Cardiac muscle cell (in vitro differentiated cells and primary cell): ENCODE results near the gene GTSE1. TPM values are rescaled to one million over a fixed set of nuclear protein-coding genes. Genes with fewer than 3 reads are reported as not detected.
A peak's percentile ranks its signal among the peaks of the same experiment; 100 is the strongest.

ENCODE experiments used
- DNase-seq, 2 donors: peaks; one replicate each; pipeline versions ENCODE4 v3.0.0 to v3.0.0-alpha.2; 2010 to 2017; ENCODE audit warnings: low read depth in 1 of 2, low spot score in 1 of 2
- H3K27ac ChIP-seq: fragments of 200-600 bp; sonication (generic); 2 replicates; pipeline ENCODE4 v1.5.1; 2016
- H3K27me3 ChIP-seq: fragments of 200-600 bp; sonication (generic); 2 replicates; pipeline ENCODE4 v1.6.0; 2016; ENCODE audit warnings: control low read depth
- H3K36me3 ChIP-seq: fragments of 200-600 bp; sonication (generic); 2 replicates; pipeline ENCODE4 v1.5.1; 2016; ENCODE audit warnings: control low read depth
- H3K4me1 ChIP-seq: fragments of 200-600 bp; sonication (generic); 2 replicates; pipeline ENCODE4 v1.8.1; 2017; ENCODE audit warnings: low read depth, mild to moderate bottlenecking, mixed run types
- H3K4me3 ChIP-seq: fragments of 200-600 bp; sonication (generic); 2 replicates; pipeline ENCODE4 v1.5.1; 2016; ENCODE audit warnings: mild to moderate bottlenecking
- H3K9me3 ChIP-seq: fragments of 200-600 bp; sonication (generic); 2 replicates; pipeline ENCODE4 v1.5.1; 2017; ENCODE audit warnings: low read depth, mild to moderate bottlenecking, control low read depth
- polyA plus RNA-seq: library from polyadenylated mRNA; unstranded; fragments of >200 nt; fragmentation: Nextera tagmentation; extraction: Ambion mirVana; gene quantifications from 2 replicates; pipeline ENCODE4 v1.2.1, GENCODE V29; 2016
- total RNA-seq: library from RNA; depleted of rRNA; stranded (reverse); fragments of >200 nt; gene quantifications from 2 replicates; pipeline ENCODE4 v1.2.3, GENCODE V29; 2016
- TF ChIP-seq, protein P1 (sequence below): IDR thresholded peaks from 2 replicates; pipeline ENCODE4 v1.5.1; 2012; ENCODE audit warnings: low read depth, mild to moderate bottlenecking, low read length

The GTSE1 gene
- total and polyA plus RNA-seq, 2 experiments from 2014 or later, result 5.4 to 28.7 TPM

DNA sequence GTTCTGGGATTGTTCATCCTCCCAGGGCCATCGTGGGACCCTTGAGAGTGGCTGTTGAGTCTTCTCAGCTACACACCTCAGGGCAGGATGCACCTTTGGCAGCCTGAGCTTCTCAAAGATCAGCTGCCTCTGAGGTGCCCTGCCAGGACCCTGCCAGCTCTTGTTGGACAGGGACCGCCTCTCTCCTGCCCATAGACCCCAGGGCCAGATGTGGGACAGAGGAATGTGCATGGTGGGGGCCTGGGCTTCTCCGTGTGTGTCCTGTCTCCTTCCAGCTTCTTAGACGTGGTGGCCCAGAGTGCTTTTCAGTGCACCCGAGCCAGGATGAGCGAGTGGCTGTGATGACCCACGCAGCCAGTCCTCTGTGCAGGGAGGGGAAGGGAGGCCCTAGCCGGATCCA, 32.9 kb downstream of the GTSE1 start:
- Histone ChIP-seq H3K4me1 (no peaks in the 10 kb centered on the region), H3K27me3 (no peaks in the 10 kb centered on the region), H3K27ac (no peak overlapping the region), H3K9me3 (no peaks in the 10 kb centered on the region), H3K4me3 (no peak overlapping the region), H3K36me3 (no peaks in the 10 kb centered on the region)
- TF ChIP-seq, protein P1, sequence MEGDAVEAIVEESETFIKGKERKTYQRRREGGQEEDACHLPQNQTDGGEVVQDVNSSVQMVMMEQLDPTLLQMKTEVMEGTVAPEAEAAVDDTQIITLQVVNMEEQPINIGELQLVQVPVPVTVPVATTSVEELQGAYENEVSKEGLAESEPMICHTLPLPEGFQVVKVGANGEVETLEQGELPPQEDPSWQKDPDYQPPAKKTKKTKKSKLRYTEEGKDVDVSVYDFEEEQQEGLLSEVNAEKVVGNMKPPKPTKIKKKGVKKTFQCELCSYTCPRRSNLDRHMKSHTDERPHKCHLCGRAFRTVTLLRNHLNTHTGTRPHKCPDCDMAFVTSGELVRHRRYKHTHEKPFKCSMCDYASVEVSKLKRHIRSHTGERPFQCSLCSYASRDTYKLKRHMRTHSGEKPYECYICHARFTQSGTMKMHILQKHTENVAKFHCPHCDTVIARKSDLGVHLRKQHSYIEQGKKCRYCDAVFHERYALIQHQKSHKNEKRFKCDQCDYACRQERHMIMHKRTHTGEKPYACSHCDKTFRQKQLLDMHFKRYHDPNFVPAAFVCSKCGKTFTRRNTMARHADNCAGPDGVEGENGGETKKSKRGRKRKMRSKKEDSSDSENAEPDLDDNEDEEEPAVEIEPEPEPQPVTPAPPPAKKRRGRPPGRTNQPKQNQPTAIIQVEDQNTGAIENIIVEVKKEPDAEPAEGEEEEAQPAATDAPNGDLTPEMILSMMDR, result no peak
- no peak for DNase-seq

DNA sequence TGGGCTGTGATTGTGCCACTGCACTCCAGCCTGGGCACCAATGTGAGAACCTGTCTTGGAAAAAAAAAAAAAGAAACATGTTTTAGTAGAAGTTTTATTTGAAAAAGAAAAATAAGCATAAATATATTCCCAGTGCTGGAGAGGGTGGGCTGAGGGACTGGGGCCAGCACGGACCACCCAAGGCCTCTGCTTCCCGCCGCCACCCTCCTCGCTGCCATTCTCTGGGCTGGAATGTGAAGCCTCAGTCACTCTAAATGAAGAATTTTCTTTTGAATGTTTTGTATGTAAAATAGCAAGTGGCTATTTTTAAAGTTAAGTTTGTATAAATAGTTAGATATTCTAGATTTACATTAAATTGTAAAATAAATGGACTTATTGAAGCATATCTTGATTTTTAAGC, 33.8 kb downstream of the GTSE1 start:
- TF ChIP-seq, protein P1, result no peak
- Histone ChIP-seq H3K27me3 (no peaks in the 10 kb centered on the region), H3K27ac (no peak overlapping the region), H3K9me3 (no peaks in the 10 kb centered on the region), H3K4me1 (peaks cover 3% of the 10 kb centered on the region), H3K36me3 (no peaks in the 10 kb centered on the region), H3K4me3 (no peak overlapping the region)
- no peak for DNase-seq

DNA sequence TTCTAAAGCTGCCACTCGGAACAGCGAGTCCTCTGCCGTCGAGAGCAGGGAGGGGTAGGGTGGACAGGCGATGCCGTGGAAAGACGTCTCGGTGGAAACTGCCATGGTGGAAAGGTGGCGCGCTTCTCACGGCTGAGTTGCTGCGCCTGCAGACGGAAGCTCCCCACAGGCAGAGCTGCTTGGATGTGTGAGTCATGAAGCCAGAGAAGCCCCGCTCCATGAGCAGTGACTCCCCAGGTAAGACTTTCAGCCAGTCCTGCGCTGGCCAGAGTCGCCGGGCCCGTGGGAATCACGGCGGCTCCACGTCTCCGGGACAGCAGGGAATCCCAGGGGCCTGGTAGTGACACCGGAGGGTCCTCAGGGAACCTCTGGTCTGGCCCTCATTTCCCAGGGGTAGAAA, 34.8 kb downstream of the GTSE1 start:
- H3K27me3 ChIP-seq, result no peaks in the 10 kb centered on the region
- H3K36me3 ChIP-seq, result no peaks in the 10 kb centered on the region
- no peak overlapping the region for H3K27ac ChIP-seq
- H3K4me3 ChIP-seq, result no peak overlapping the region
- no peak for DNase-seq
- TF ChIP-seq, protein P1, result no peak
- no peaks in the 10 kb centered on the region for H3K9me3 ChIP-seq
- H3K4me1 ChIP-seq, result peaks cover 3% of the 10 kb centered on the region

DNA sequence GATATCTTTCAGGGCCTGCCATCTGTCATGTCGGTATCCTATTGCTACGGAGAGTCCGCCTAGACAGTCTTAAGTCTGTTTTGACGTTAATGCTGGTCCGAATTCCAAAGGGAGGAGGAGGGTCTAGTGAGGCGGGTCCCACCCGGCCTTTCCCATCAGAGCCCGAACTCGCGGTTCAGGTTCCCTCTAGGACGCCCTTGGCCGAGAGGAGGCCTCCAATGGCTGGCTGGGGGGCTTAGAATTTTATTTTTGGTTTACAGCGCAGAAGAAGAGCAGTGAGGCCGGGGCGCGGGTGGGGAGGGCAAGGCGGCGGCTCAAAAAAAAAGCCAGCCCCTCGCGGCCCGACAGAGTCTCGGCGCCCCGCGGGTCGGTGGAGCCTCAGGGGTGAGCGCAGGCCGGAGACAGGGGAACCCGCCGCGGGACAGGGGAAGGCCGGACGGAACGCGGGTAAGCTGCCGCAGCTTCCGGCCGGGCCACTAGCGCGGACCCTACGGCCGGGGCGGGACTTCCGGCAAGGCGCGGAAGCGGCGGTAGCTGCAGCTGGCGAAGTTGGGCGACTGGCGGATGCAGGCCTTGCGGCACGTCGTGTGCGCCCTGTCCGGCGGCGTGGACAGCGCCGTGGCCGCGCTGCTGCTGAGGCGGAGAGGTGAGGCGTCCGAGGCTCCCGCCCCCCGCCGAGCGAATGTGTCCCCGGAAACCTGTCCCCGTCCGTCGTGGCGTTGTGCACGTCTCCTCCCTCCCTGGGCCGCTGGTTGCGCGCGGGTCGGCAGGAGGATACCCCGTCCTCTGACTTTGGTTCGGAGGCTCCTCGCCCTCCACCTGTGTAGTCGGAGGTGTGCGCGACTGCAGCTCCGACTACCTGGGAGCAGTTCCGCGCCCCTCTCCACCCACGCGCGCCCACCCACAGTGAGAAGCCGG, 38.8 kb downstream of the GTSE1 start, which contains the start of gene TRMU:
Gene TRMU (plus strand): TSS at position 514 of the 918 bp plus-strand sequence. CDS start 51 bp downstream, at position 565.
- peak; percentile 92 to 94 for DNase-seq
- Histone ChIP-seq H3K4me3 (peak within 1 kb of the TSS; percentile 83), H3K36me3 (peaks cover 23% of the 10 kb centered on the region), H3K27ac (peak within 1 kb of the TSS; percentile 96), H3K9me3 (no peaks in the 10 kb centered on the region), H3K4me1 (peaks cover 7% of the 10 kb centered on the region), H3K27me3 (no peaks in the 10 kb centered on the region)
- TF ChIP-seq, protein P1, result no peak

DNA sequence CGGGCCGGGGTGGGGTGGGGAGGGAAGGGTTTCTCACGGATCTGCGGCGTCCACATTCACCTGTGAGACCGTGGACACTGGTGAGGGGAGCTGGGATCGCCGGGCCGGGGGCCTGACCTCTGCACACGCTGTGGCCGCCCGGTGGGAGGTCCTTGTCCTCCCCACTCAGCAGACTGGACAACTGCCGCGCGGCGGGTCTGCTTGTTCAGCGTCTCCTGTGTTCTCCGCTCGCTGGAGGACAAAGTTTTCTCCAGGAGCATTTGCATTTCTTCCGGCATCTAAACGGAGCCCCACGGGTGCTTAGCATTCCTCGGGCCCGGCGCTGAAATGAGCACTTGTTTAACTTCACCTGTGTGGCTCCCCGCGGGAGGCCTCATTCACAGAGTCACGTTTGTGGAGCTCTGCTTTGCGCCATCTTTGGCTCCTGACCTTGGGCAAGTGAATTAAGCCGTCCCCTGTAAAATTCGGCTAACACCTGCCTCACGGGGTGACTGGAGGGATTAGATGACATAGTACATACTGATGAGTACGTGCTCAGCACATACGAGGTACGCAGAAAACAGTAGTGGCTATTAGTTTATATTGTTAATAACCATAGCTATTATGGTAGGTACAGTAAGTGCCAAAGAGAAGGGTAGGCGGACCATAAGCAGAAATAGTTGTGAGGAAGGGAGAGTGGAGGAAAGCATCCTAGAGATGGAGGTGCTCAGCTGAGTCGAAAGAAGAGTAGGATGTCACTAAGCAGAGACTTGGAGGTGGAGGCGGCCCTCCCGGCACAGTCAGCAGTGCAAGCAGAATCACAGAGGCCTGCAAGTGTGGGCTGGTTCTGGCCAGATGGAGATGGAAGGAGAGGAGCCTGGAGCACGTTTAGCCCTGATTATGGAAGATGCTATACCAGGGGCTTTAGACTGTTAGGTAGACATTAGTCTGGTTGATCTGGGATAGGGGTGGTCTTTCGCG, 39.7 kb downstream of the GTSE1 start:
- TF ChIP-seq, protein P1, result no peak
- DNase-seq, result peak; percentile 16 to 63

More for the DNA sequence above, 39.7 kb downstream of the GTSE1 start:
- H3K4me1 ChIP-seq, result peaks cover 7% of the 10 kb centered on the region
- H3K9me3 ChIP-seq, result no peaks in the 10 kb centered on the region
- peak overlapping the region; percentile 96 for H3K27ac ChIP-seq
- peak overlapping the region; percentile 83 for H3K4me3 ChIP-seq
- no peaks in the 10 kb centered on the region for H3K27me3 ChIP-seq
- peaks cover 30% of the 10 kb centered on the region for H3K36me3 ChIP-seq
